Aorta (tissue), 5 donors: ENCODE results near the gene TCF3. TPM values are rescaled to one million over a fixed set of nuclear protein-coding genes. Genes with fewer than 3 reads are reported as not detected.

ENCODE experiments used
- ATAC-seq: fragments of 200-7000 bp; cut with Tn5 transposase; one replicate; pipeline ENCODE4 v1.9.1; 2022; ENCODE audit warnings: moderate library complexity; ENCODE audit not compliant: low FRiP score
- DNase-seq, 2 donors: peaks; one replicate each; pipeline ENCODE4 v3.0.0-alpha.2; 2020
- H3K27ac ChIP-seq, 2 donors: one replicate each; pipeline ENCODE4 v1.5.1; 2013; ENCODE audit warnings: low read length in 2 of 2, mild to moderate bottlenecking in 2 of 2, moderate library complexity in 2 of 2, control low read depth in 1 of 2, inconsistent platforms in 1 of 2, low read depth in 1 of 2
- H3K27me3 ChIP-seq, 2 donors: one replicate each; pipeline ENCODE4 v1.6.1; 2013; ENCODE audit warnings: control low read depth in 1 of 2, low read length in 1 of 2, mild to moderate bottlenecking in 1 of 2, moderate library complexity in 1 of 2; ENCODE audit not compliant: insufficient read depth in 2 of 2, control insufficient read depth in 1 of 2
- H3K36me3 ChIP-seq, 2 donors: one replicate each; pipeline ENCODE4 v1.6.1; 2013; ENCODE audit warnings: control low read depth in 1 of 2, low read length in 1 of 2, mild to moderate bottlenecking in 1 of 2; ENCODE audit not compliant: insufficient read depth in 2 of 2, control insufficient read depth in 1 of 2
- H3K4me1 ChIP-seq, 2 donors: one replicate each; pipeline ENCODE4 v1.6.1; 2013; ENCODE audit warnings: low read length in 2 of 2, control low read depth in 1 of 2, mild to moderate bottlenecking in 1 of 2, moderate library complexity in 1 of 2; ENCODE audit not compliant: insufficient read depth in 2 of 2, control insufficient read depth in 1 of 2
- H3K4me3 ChIP-seq, 2 donors: one replicate each; pipeline ENCODE4 v1.5.1; 2013; ENCODE audit warnings: low read length in 2 of 2, control low read depth in 1 of 2, mild to moderate bottlenecking in 1 of 2
- H3K9me3 ChIP-seq: one replicate; pipeline ENCODE4 v1.6.1; 2013; ENCODE audit warnings: mild to moderate bottlenecking, low read length; ENCODE audit not compliant: control insufficient read depth
- WGBS, 2 donors: extraction: QIAGEN DNeasy Blood & Tissue Kit; methylation state at CpG; one replicate each; pipeline ENCODE4 v1.1.7; 2013; 5-methylcytosine and 5-hydroxymethylcytosine counted together
- intact Hi-C, 2 donors: fragments of 100-400 bp; cut with DNase I; formaldehyde crosslinking; loops; one replicate each; pipeline versions ENCODE4 v1.14.2 to v1.15.0; 2022
- polyA plus RNA-seq, 2 donors: library from polyadenylated mRNA; stranded (reverse); fragments of 200-250 nt; gene quantifications; one replicate each; pipeline ENCODE4 v1.2.3, GENCODE V29; 2013
- total RNA-seq, 2 donors: library from RNA; stranded (reverse); fragmentation: NEBNext Ultra II Directional; extraction: Animal tissue kit (Norgen Biotek cat#: 25700); gene quantifications; one replicate each; pipeline ENCODE4 v1.2.1, GENCODE V29; 2021
- donor health status: healthy with polysubstance abuse.
- donor health status: Bipolar disorder and iron deficiency.
- donor health status: DM: no; HTN: no; CAD: no.
- donor health status: DM: no; HTN: no; CAD: no.
- donor health status: DM: yes; HTN: yes; CAD: no.

TCF3 gene
- total and polyA plus RNA-seq, 4 donors = 23.7 to 50.4 (median 34.1) TPM

DNA sequence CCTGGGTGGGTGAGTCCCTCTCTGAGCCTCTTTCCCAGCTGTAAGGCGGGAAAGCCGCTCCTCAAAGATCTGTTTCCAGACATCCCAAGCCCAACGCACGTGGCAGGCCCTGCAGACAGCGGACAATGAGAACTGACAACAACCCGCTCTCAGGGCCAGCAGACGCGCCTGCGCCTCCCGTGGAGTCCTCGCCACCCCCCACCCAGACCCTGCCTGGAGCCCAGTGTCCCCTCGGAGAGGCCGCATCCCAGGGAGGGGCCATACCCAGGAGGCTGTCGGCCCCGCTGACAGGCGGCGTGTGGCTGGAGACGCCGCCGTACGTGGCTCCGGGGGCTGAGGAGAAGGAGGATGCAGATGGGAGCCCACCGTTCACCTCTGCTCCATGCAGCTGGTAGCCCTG lies 30.8 kb downstream of the TCF3 start:
- intact Hi-C loops = no loop called here
- ATAC-seq (no peak), DNase-seq (no peak)
- Histone ChIP-seq H3K4me3 (no peak overlapping the region), H3K4me1 (no peaks in the 10 kb centered on the region), H3K27me3 (no peaks in the 10 kb centered on the region), H3K27ac (no peak overlapping the region), H3K36me3 (no peaks in the 10 kb centered on the region), H3K9me3 (no peaks in the 10 kb centered on the region)
- 87 to 88% methylated on average over 13 to 23 of the region's 23 CpGs for WGBS, 2 donors

DNA sequence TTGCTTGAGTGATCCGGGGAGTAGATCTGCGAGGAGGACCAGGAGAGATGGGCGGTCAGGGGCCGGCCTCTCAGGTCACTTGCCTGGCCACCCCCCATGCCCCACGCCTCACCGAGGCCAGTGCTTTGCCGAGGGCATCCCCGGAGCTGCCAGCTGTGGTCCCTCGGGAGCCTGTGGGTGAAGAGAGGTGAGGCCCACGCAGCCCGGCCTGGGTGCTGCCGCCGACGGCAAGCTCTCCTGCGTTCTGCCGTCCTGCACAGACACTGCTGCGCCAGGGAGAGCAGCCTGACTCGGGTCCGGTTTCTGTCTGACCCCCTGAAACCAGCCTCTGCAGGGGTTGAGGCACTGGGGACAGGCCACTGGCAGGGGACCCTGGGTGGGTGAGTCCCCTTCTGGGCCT lies 31.4 kb downstream of the TCF3 start:
- ATAC-seq (no peak), DNase-seq (no peak)
- intact Hi-C loops = no loop called here
- Histone ChIP-seq H3K27me3 (no peaks in the 10 kb centered on the region), H3K27ac (no peak overlapping the region), H3K4me3 (no peak overlapping the region), H3K9me3 (no peaks in the 10 kb centered on the region), H3K36me3 (no peaks in the 10 kb centered on the region), H3K4me1 (no peaks in the 10 kb centered on the region)
- WGBS, 2 donors = 83 to 85% methylated on average over 19 of the region's 19 CpGs

DNA sequence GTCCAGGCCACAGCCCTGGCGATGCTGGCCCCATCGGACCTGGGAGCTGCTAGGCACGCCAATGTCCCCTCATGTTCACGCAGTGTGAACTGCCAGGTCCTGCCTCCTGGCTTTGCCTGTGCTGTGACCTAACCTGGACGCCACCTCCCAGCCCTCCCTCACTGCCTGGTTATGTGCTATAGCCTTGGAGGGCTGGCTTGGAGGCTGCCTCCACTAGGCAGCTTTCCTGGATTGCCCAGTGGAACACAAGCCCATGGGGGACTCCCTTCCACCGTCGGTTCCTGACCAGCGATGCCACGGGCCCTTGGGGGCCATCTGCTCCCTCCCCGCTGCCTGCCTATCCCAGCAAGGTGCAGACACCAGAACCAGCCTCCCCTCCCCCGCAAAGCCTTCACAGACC lies 31.9 kb downstream of the TCF3 start:
- H3K9me3 ChIP-seq = no peaks in the 10 kb centered on the region
- WGBS, 2 donors = 85 to 89% methylated on average over 11 of the region's 11 CpGs
- intact Hi-C loops = no loop called here
- no peak overlapping the region for H3K4me3 ChIP-seq
- no peak overlapping the region for H3K27ac ChIP-seq
- ATAC-seq = no peak
- H3K27me3 ChIP-seq = no peaks in the 10 kb centered on the region
- no peak for DNase-seq
- no peaks in the 10 kb centered on the region for H3K36me3 ChIP-seq
- no peaks in the 10 kb centered on the region for H3K4me1 ChIP-seq

DNA sequence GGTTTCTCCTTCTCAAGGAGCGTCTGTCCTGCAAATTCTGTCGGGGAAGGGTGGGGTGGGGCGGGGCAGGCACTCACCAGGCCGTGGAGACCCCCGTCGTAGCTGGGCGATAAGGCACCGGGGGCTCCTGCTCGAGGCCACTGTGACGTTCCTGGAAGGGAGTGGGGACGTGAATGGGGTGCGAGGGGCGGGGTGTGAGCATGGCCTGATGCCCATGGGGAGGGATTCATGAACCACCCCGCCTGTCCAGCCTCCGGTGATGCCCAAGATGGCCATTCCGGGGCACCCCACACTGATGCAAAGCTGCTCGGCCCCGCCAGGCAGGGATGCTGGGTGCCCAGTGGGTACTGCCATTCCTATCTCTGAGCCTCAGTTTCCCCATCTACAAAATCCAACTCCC lies 32.7 kb downstream of the TCF3 start:
- no peak for DNase-seq
- 81 to 89% methylated on average over 18 of the region's 18 CpGs for WGBS, 2 donors
- intact Hi-C loops = no loop called here
- Histone ChIP-seq H3K27me3 (no peaks in the 10 kb centered on the region), H3K36me3 (peaks cover 0 to 7% of the 10 kb centered on the region in 2 donors), H3K27ac (no peak overlapping the region), H3K9me3 (no peaks in the 10 kb centered on the region), H3K4me3 (no peak overlapping the region), H3K4me1 (no peaks in the 10 kb centered on the region)
- ATAC-seq = no peak

DNA sequence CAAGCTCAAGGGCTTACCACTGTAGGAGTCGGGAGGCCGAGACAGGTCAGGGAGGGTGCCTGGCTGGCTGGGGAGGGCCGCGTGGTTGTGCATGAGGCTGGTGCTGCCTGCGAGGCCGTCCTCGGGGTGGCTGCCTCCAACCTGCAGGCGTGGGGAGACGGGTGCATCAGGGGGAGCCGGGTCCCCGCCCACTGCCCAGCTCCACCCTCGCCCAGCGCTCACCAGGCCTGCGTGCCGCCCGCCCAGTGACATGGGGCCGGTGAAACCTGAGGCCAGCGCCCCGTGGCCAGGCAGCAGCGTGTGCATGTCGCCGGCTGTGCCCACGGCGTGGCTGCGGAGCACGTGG lies 33.3 kb downstream of the TCF3 start:
- Histone ChIP-seq H3K4me3 (no peak overlapping the region), H3K27ac (no peak overlapping the region), H3K36me3 (peaks cover 0 to 8% of the 10 kb centered on the region in 2 donors), H3K9me3 (no peaks in the 10 kb centered on the region), H3K27me3 (no peaks in the 10 kb centered on the region), H3K4me1 (no peaks in the 10 kb centered on the region)
- 91 to 93% methylated on average over 23 to 26 of the region's 26 CpGs for WGBS, 2 donors
- ATAC-seq = no peak
- DNase-seq = no peak
- intact Hi-C loops = no loop called here

DNA sequence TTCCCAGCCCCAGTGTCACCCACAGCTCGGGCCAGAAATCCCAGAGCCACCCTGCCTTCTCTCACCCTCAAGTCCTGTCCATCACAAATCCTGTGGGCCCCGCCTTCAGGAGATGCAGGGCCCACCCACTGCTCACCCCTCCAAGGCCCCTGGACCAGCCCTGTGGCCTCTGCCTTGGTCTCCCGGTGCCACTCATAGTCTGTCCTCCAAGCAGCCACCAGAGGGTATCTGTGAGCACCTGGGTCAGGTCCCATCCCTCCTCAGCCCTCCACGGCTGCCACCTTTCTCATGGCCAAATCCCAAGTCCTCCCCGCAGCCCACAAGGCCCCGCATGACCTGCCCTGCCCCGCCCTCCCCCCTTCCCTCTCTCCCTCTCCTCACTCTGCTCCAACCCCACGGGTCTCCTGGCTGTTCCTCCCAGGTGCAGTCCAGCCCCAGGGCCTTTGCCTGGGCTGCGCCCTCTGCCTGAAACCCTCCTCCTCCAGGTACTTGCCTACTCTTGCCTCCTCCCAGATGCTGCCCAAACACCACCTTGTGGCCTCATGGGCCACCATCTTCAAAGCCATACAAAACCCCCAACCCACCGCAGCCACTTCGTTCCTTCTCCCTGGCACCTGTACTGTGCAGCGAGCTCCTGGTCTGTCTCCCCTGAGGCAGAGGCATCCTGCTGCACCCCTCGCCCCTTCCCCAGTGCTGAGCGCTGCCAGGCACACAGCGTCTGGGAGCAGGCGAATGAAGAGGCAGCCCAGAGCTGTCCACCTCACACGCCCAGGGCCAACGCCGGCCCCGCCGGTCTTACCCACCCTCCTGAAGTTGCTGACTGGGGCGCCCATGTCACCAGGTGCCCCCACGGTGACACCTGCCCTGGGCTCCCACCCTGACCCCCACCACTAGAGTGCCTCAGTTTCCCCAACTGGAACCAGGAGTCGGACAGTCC lies 34.0 kb downstream of the TCF3 start:
- intact Hi-C loops = no loop called here
- DNase-seq = no peak
- Histone ChIP-seq H3K4me1 (no peaks in the 10 kb centered on the region), H3K36me3 (peaks cover 0 to 8% of the 10 kb centered on the region in 2 donors), H3K9me3 (no peaks in the 10 kb centered on the region), H3K27me3 (no peaks in the 10 kb centered on the region), H3K27ac (no peak overlapping the region), H3K4me3 (no peak overlapping the region)
- ATAC-seq = no peak
- WGBS, 2 donors = 74% methylated on average over 24 of the region's 24 CpGs

DNA sequence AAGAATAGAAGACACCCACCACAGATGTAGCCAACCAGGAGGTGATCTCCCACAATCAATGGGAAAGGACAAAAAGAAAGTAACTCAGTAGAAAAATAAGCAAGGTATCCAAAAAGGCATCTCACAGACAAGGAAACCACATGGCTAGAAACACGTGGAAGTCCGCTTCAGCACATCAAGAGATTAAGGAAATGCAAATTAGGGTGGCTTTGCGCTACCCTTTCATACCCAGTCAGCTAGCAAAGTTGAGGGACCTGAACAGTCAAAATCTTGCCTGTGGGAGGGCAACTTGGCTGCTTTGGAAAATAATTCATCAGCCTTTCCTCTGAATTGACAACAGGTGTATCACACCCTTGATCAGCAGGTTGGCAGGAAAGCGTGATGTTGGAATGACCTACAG lies 35.5 kb downstream of the TCF3 start:
- 79 to 80% methylated on average over 4 of the region's 4 CpGs for WGBS, 2 donors
- H3K27me3 ChIP-seq = no peaks in the 10 kb centered on the region
- H3K4me1 ChIP-seq = no peaks in the 10 kb centered on the region
- DNase-seq (no peak), ATAC-seq (no peak)
- H3K9me3 ChIP-seq = no peaks in the 10 kb centered on the region
- peaks cover 0 to 8% of the 10 kb centered on the region in 2 donors for H3K36me3 ChIP-seq
- H3K27ac ChIP-seq = no peak overlapping the region
- H3K4me3 ChIP-seq = no peak overlapping the region
- intact Hi-C loops = no loop called here

DNA sequence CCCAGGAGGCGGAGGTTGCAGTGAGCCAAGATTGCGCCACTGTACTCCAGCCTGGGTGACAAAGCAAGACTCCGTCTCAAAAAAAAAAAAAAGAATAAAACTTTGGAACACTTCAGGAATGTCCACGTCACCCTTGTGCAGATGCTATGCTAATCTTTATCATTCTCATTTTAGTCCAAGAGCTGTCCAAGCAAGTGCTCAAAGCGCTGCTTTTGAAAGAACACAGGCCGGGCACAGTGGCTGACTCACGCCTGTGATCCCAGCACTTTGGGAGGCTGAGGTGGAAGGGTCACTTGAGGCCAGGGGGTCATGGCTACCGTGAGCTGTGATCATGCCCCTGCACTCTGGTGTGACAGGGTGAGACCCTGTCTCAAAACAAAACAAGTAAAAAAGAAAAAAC lies 36.0 kb downstream of the TCF3 start:
- intact Hi-C loops = no loop called here
- WGBS, 2 donors = 75 to 80% methylated on average over 8 of the region's 8 CpGs
- ATAC-seq (no peak), DNase-seq (no peak)
- Histone ChIP-seq H3K4me3 (no peak overlapping the region), H3K4me1 (no peaks in the 10 kb centered on the region), H3K27me3 (no peaks in the 10 kb centered on the region), H3K36me3 (peaks cover 0 to 8% of the 10 kb centered on the region in 2 donors), H3K27ac (no peak overlapping the region), H3K9me3 (no peaks in the 10 kb centered on the region)

DNA sequence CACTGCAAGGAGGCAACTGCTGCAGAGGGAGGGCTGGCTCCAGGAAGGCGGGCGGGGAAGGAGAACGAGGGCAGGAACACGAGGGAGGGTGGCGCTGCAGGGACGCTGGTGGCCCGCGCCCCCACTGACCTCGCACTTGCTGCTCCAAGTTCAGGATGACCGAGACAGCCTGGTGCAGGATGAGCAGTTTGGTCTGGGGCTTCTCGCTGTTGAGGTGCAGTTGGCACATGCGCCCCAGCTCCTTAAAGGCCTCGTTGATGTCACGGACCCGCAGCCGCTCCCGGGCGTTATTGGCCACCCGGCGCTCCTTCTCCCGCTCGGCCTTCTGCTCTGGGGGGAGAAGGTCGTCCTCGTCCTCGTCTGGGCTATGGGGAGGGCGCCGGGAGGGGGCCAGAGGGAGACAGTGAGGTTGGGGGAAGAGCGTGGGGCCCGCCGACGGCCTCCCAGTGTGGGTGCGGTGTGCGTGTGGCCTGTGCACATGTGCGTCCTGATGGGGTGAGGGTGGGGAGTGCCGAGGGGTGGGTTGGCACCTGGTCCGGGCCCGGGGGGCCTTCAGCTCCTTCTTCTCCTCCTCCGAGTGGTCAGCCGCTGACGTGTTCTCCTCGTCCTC lies 37.2 kb downstream of the TCF3 start:
- peaks cover 0 to 8% of the 10 kb centered on the region in 2 donors for H3K36me3 ChIP-seq
- DNase-seq (no peak), ATAC-seq (no peak)
- intact Hi-C loops = no loop called here
- WGBS, 2 donors = 90 to 91% methylated on average over 39 to 41 of the region's 41 CpGs
- H3K4me1 ChIP-seq = no peaks in the 10 kb centered on the region
- no peaks in the 10 kb centered on the region for H3K27me3 ChIP-seq
- no peaks in the 10 kb centered on the region for H3K9me3 ChIP-seq
- no peak overlapping the region for H3K4me3 ChIP-seq
- no peak overlapping the region for H3K27ac ChIP-seq
